ENCODE results near the gene DEPP1.

- TF ChIP-seq CTCF (IDR thresholded peaks at IDR 0.05) (no peak), POLR2A (IDR thresholded peaks at IDR 0.05) (no peak)
Observed at GRCh38 chr10:44929356-44930255, 49.0 kb downstream of the DEPP1 start.
